Endodermal cell (in vitro differentiated cells): ENCODE results near the gene VAV1. TPM values are rescaled to one million over a fixed set of nuclear protein-coding genes. Genes with fewer than 3 reads are reported as not detected.

Experiments used
- DNase-seq: peaks from one replicate; pipeline ENCODE4 v3.0.0-alpha.2; 2017
- H3K27ac ChIP-seq: 2 replicates; pipeline ENCODE4 v1.5.1; 2013; ENCODE audit warnings: mild to moderate bottlenecking, low read depth, low read length, moderate library complexity
- H3K27me3 ChIP-seq: 2 replicates; pipeline ENCODE4 v1.6.1; 2013; ENCODE audit warnings: mild to moderate bottlenecking, low read length, moderate library complexity; ENCODE audit not compliant: insufficient read depth, control insufficient read depth, poor library complexity, severe bottlenecking
- H3K36me3 ChIP-seq: 2 replicates; pipeline ENCODE4 v1.7.0; 2013; ENCODE audit warnings: mild to moderate bottlenecking, low read length, moderate library complexity; ENCODE audit not compliant: control insufficient read depth, insufficient read depth
- H3K4me1 ChIP-seq: one replicate; pipeline ENCODE4 v1.7.0; 2013; ENCODE audit warnings: low read length; ENCODE audit not compliant: control insufficient read depth, insufficient read depth
- H3K4me3 ChIP-seq: 2 replicates; pipeline ENCODE4 v1.5.1; 2013; ENCODE audit warnings: mild to moderate bottlenecking, low read length, moderate library complexity
- H3K9ac ChIP-seq: 2 replicates; pipeline ENCODE4 v1.6.1; 2013; ENCODE audit warnings: mild to moderate bottlenecking, low read length, moderate library complexity; ENCODE audit not compliant: poor library complexity, severe bottlenecking; ENCODE audit errors: extremely low read depth
- H3K9me3 ChIP-seq: 2 replicates; pipeline ENCODE4 v1.6.1; 2013; ENCODE audit warnings: mild to moderate bottlenecking, low read length, moderate library complexity; ENCODE audit not compliant: control insufficient read depth
- H3K27ac Mint-ChIP-seq: 2 replicates; pipeline ENCODE4 v1.8.0; 2020; ENCODE audit warnings: mixed read lengths
- H3K27me3 Mint-ChIP-seq: 2 replicates; pipeline ENCODE4 v1.8.0; 2021; ENCODE audit warnings: mild to moderate bottlenecking, mixed read lengths; ENCODE audit not compliant: insufficient read depth
- H3K36me3 Mint-ChIP-seq: 2 replicates; pipeline ENCODE4 v1.8.0; 2020; ENCODE audit warnings: low read depth, mixed read lengths
- H3K4me1 Mint-ChIP-seq: 2 replicates; pipeline ENCODE4 v1.8.0; 2020; ENCODE audit warnings: mixed read lengths
- H3K4me3 Mint-ChIP-seq: 2 replicates; pipeline ENCODE4 v1.8.0; 2020; ENCODE audit warnings: mild to moderate bottlenecking, moderate library complexity, mixed read lengths
- H3K9me3 Mint-ChIP-seq: 2 replicates; pipeline ENCODE4 v1.8.0; 2020; ENCODE audit warnings: mild to moderate bottlenecking, mixed read lengths
- CTCF ChIP-seq: fragments of 200-600 bp; sonication (generic); conservative IDR thresholded peaks from 2 replicates; pipeline ENCODE4 v1.5.0; 2021; ENCODE audit warnings: antibody characterized with exemption, mild to moderate bottlenecking
- WGBS, 2 experiments: methylation state at CpG; one replicate each; pipeline versions ENCODE4 v1.1.5 to v1.1.7; 2013; ENCODE audit warnings: missing lambda C conversion rate in 2 of 2, mixed read lengths in 1 of 2; ENCODE audit not compliant: insufficient coverage in 1 of 2, insufficient read length in 1 of 2; 5-methylcytosine and 5-hydroxymethylcytosine counted together
- total RNA-seq, 2 donors: library from RNA; stranded (reverse); fragmentation: NEBNext Ultra II Directional in 1 of 2; extraction: Animal tissue kit (Norgen Biotek cat#: 25700) in 1 of 2; gene quantifications; 2 replicates in 1 of 2; 3 replicates in 1 of 2; pipeline ENCODE4 v1.2.1, GENCODE V29; 2021

The VAV1 gene
- total RNA-seq, 2 donors from 2014 or later: not detected

- Histone ChIP-seq H3K36me3 (no peaks in the 10 kb centered on the region), H3K27me3 (no peaks in the 10 kb centered on the region), H3K4me1 (no peaks in the 10 kb centered on the region), H3K4me3 (peak overlapping the region; percentile 35), H3K9me3 (peaks cover 44% of the 10 kb centered on the region), H3K9ac (no peak overlapping the region), H3K27ac (no peak overlapping the region)
- WGBS, 2 experiments: 53 to 73% methylated on average over 3 to 5 of the region's 5 CpGs
- Mint-ChIP-seq H3K4me1 (no peaks in the 10 kb centered on the region), H3K27ac (no peak overlapping the region), H3K27me3 (peaks cover 8% of the 10 kb centered on the region), H3K36me3 (no peaks in the 10 kb centered on the region), H3K4me3 (no peak overlapping the region), H3K9me3 (peaks cover 60% of the 10 kb centered on the region)
- TF ChIP-seq CTCF: no peak
- no peak for DNase-seq
Observed at GRCh38 chr19:6790194-6791128, 18.0 kb downstream of the VAV1 start.

- peaks cover 56% of the 10 kb centered on the region for H3K9me3 Mint-ChIP-seq
- Histone ChIP-seq H3K27ac (no peak overlapping the region), H3K9ac (no peak overlapping the region), H3K36me3 (no peaks in the 10 kb centered on the region), H3K4me3 (peak overlapping the region; percentile 35), H3K27me3 (no peaks in the 10 kb centered on the region), H3K4me1 (no peaks in the 10 kb centered on the region), H3K9me3 (peaks cover 48% of the 10 kb centered on the region)
- H3K4me1 Mint-ChIP-seq: no peaks in the 10 kb centered on the region
- H3K36me3 Mint-ChIP-seq: no peaks in the 10 kb centered on the region
- no peak for TF ChIP-seq CTCF
- peaks cover 8% of the 10 kb centered on the region for H3K27me3 Mint-ChIP-seq
- H3K27ac Mint-ChIP-seq: no peak overlapping the region
- H3K4me3 Mint-ChIP-seq: no peak overlapping the region
- no peak for DNase-seq
- WGBS, 2 experiments: 42 to 46% methylated on average over 6 of the region's 6 CpGs
Observed at GRCh38 chr19:6791237-6791636, 18.7 kb downstream of the VAV1 start.

GRCh38 chr19:6793411-6793810 lies 20.9 kb downstream of the VAV1 start:
- H3K4me3 Mint-ChIP-seq: no peak overlapping the region
- WGBS, 2 experiments: 20 to 67% methylated on average over 1 to 2 of the region's 4 CpGs
- no peaks in the 10 kb centered on the region for H3K36me3 ChIP-seq
- H3K27ac ChIP-seq: no peak overlapping the region
- no peak for TF ChIP-seq CTCF
- H3K27ac Mint-ChIP-seq: no peak overlapping the region
- peaks cover 59% of the 10 kb centered on the region for H3K9me3 Mint-ChIP-seq
- H3K4me3 ChIP-seq: no peak overlapping the region
- H3K9me3 ChIP-seq: peaks cover 55% of the 10 kb centered on the region
- no peak for DNase-seq
- no peak overlapping the region for H3K9ac ChIP-seq
- no peaks in the 10 kb centered on the region for H3K27me3 ChIP-seq
- no peaks in the 10 kb centered on the region for H3K4me1 ChIP-seq
- H3K36me3 Mint-ChIP-seq: no peaks in the 10 kb centered on the region
- peaks cover 10% of the 10 kb centered on the region for H3K27me3 Mint-ChIP-seq
- H3K4me1 Mint-ChIP-seq: no peaks in the 10 kb centered on the region
